HG03066 (cell line): ENCODE results near the gene FBXO2.

Experiments
- ATAC-seq: cut with Tn5 transposase; IDR thresholded peaks from one replicate; pipeline ENCODE4 v1.9.1; 2021; ENCODE audit warnings: low read depth; ENCODE audit not compliant: unreplicated experiment

The FBXO2 gene

GRCh38 chr1:11682799-11683198 lies 28.6 kb upstream of the FBXO2 start:
- ATAC-seq = no peak

- no peak for ATAC-seq
These were observed 28.1 kb upstream of the FBXO2 start for GRCh38 chr1:11682287-11682771.

- peak; percentile 85 for ATAC-seq
These were observed 27.0 kb upstream of the FBXO2 start, which contains the start of gene MAD2L2 for GRCh38 chr1:11681071-11681771. Gene MAD2L2 (minus strand): TSS chr1:11681148. CDS start chr1:11680601, 547 bp downstream.

GRCh38 chr1:11680270-11681070 lies 26.2 kb upstream of the FBXO2 start:
- peak; percentile 22 for ATAC-seq

- no peak for ATAC-seq
These were observed 24.2 kb upstream of the FBXO2 start for GRCh38 chr1:11678442-11678841.

- no peak for ATAC-seq
These were observed 22.3 kb upstream of the FBXO2 start for GRCh38 chr1:11676386-11677103.

- no peak for ATAC-seq
These were observed 21.1 kb upstream of the FBXO2 start for GRCh38 chr1:11675325-11675724.

- ATAC-seq = no peak
These were observed 20.3 kb upstream of the FBXO2 start for GRCh38 chr1:11674488-11674887.

GRCh38 chr1:11673089-11673769 lies 19.0 kb upstream of the FBXO2 start:
- ATAC-seq = no peak

- ATAC-seq = no peak
These were observed 17.5 kb upstream of the FBXO2 start for GRCh38 chr1:11671544-11672286.

GRCh38 chr1:11671205-11671543 lies 16.9 kb upstream of the FBXO2 start:
- no peak for ATAC-seq

- ATAC-seq = no peak
These were observed 16.5 kb upstream of the FBXO2 start for GRCh38 chr1:11670747-11671146.

- ATAC-seq = no peak
These were observed 14.3 kb upstream of the FBXO2 start for GRCh38 chr1:11668516-11668915.

GRCh38 chr1:11664336-11665065 lies 10.3 kb upstream of the FBXO2 start:
- peak; percentile 32 for ATAC-seq

GRCh38 chr1:11661103-11661502 lies 6.9 kb upstream of the FBXO2 start:
- no peak for ATAC-seq

GRCh38 chr1:11659748-11660147 lies 5.5 kb upstream of the FBXO2 start:
- no peak for ATAC-seq

- no peak for ATAC-seq
These were observed 4.3 kb upstream of the FBXO2 start for GRCh38 chr1:11658542-11658941.

- no peak for ATAC-seq
These were observed 3.4 kb upstream of the FBXO2 start for GRCh38 chr1:11657654-11658053.
